K562 (cell line): ENCODE results near the gene JAM2. TPM values are rescaled to one million over a fixed set of nuclear protein-coding genes. Genes with fewer than 3 reads are reported as not detected.
A peak's percentile ranks its signal among the peaks of the same experiment; 100 is the strongest.

Source experiments
- ATAC-seq: fragments of 200-7000 bp; cut with Tn5 transposase; 3 replicates; pipeline ENCODE4 v1.9.1; 2020; ENCODE audit warnings: moderate library complexity
- BruUV-seq: library from RNA; stranded (reverse); fragments of 400-500 nt; replicated peaks from 2 replicates; lab custom pipeline; 2021; lab: Mats Ljungman, UMichigan
- CTCF ChIA-PET: fragments of 300-600 bp; formaldehyde crosslinking; extraction: SDS; loops from one replicate; lab custom pipeline; 2021; ENCODE audit warnings: low intra/inter-chr PET ratio; lab: Yijun Ruan, JAX
- POLR2A ChIA-PET: fragments of 300-600, 350-650 bp; sonication (Branson Sonifier 250); formaldehyde crosslinking; extraction: SDS; loops from one replicate; lab custom pipeline; 2021; ENCODE audit warnings: antibody characterized with exemption, inconsistent platforms; lab: Yijun Ruan, JAX
- DNase-seq, 4 experiments: peaks; one replicate each; pipeline versions ENCODE4 v3.0.0 to v3.0.0-alpha.2; 2011 to 2018; ENCODE audit warnings: low spot score in 3 of 4, mixed read lengths in 3 of 4; ENCODE audit errors: extremely low read depth in 1 of 4
- FAIRE-seq: peaks from 2 replicates; lab custom pipeline; 2011; peaks lifted over from hg19 to GRCh38; lab: Jason Lieb, UNC
- H2AFZ ChIP-seq: 2 replicates; pipeline ENCODE4 v1.6.0; 2011; ENCODE audit warnings: low read depth, low read length, control low read depth, inconsistent platforms
- H3K27ac ChIP-seq: fragments of 200-600 bp; 3 replicates; pipeline ENCODE4 v1.8.0; 2011; ENCODE audit warnings: low read depth, mild to moderate bottlenecking, control low read depth, inconsistent platforms, low read length, moderate library complexity, mixed read lengths; ENCODE audit errors: extremely low read depth
- H3K27me3 ChIP-seq, 2 experiments: fragments of 300-600 bp in 1 of 2; 2 replicates in 1 of 2; 3 replicates in 1 of 2; pipeline versions ENCODE4 v1.6.0 to v1.8.0; 2011; ENCODE audit warnings: inconsistent platforms in 2 of 2, low read length in 2 of 2, mild to moderate bottlenecking in 1 of 2, mixed read lengths in 1 of 2, moderate library complexity in 1 of 2; ENCODE audit not compliant: control insufficient read depth in 2 of 2, insufficient read depth in 2 of 2
- H3K36me3 ChIP-seq: fragments of 300-600 bp; 3 replicates; pipeline ENCODE4 v1.8.0; 2011; ENCODE audit warnings: mild to moderate bottlenecking, low read length, inconsistent platforms; ENCODE audit not compliant: control insufficient read depth, insufficient read depth
- H3K4me1 ChIP-seq, 2 experiments: fragments of 200-600 bp in 1 of 2; replicated peaks in 1 of 2; 2 replicates in 1 of 2; 3 replicates in 1 of 2; pipeline versions ENCODE4 v1.5.1 to v1.8.0; 2011; ENCODE audit warnings: inconsistent platforms in 2 of 2, low read length in 2 of 2, mild to moderate bottlenecking in 1 of 2, mixed read lengths in 1 of 2, moderate library complexity in 1 of 2; ENCODE audit not compliant: control insufficient read depth in 2 of 2, insufficient read depth in 2 of 2
- H3K4me2 ChIP-seq: 2 replicates; pipeline ENCODE4 v1.6.1; 2011; ENCODE audit warnings: low read length, control low read depth, inconsistent platforms, mixed read lengths; ENCODE audit not compliant: insufficient read depth
- H3K4me3 ChIP-seq: fragments of 200-600 bp; sonication (generic), shearing (Covaris generic); 2 replicates; pipeline ENCODE4 v1.5.1; 2016; ENCODE audit warnings: control low read depth, inconsistent platforms
- H3K79me2 ChIP-seq: fragments of 200-600 bp; 3 replicates; pipeline ENCODE4 v1.8.0; 2011; ENCODE audit warnings: low read length, inconsistent platforms; ENCODE audit not compliant: control insufficient read depth, insufficient read depth
- H3K9ac ChIP-seq, 2 experiments: 2 replicates each; pipeline versions ENCODE4 v1.6.0 to v1.6.1; 2011; ENCODE audit warnings: low read depth in 2 of 2, low read length in 2 of 2, control low read depth in 1 of 2, inconsistent platforms in 1 of 2, mild to moderate bottlenecking in 1 of 2, mixed read lengths in 1 of 2; ENCODE audit not compliant: insufficient read depth in 1 of 2
- H3K9me1 ChIP-seq: one replicate; pipeline ENCODE4 v1.6.0; 2011; ENCODE audit warnings: inconsistent platforms, mild to moderate bottlenecking, low read length, moderate library complexity; ENCODE audit not compliant: control insufficient read depth, insufficient read depth
- H3K9me3 ChIP-seq: replicated peaks from 2 replicates; pipeline ENCODE4 v1.5.1; 2011; ENCODE audit warnings: low read depth, low read length, inconsistent platforms; ENCODE audit not compliant: control insufficient read depth, insufficient read depth
- H4K20me1 ChIP-seq: replicated peaks from 2 replicates; pipeline ENCODE4 v1.6.1; 2011; ENCODE audit warnings: low read length, inconsistent platforms, mixed read lengths; ENCODE audit not compliant: control insufficient read depth, insufficient read depth
- E2F8 ChIP-seq: fragments of 450-650 bp; IDR thresholded peaks from 2 replicates; pipeline ENCODE4 v1.7.1; 2018; ENCODE audit warnings: mild to moderate bottlenecking, low read depth; ENCODE audit not compliant: partially characterized antibody
- MTA1 ChIP-seq: fragments of 450-650 bp; IDR thresholded peaks from 2 replicates; pipeline ENCODE4 v1.6.1; 2017; ENCODE audit warnings: borderline replicate concordance
- OTX1 ChIP-seq: fragments of 450-650 bp; formaldehyde crosslinking; IDR thresholded peaks from 2 replicates; pipeline ENCODE4 v1.4.0; 2022; ENCODE audit warnings: mild to moderate bottlenecking
- RAD21 ChIP-seq, 2 experiments: fragments of 250-450 bp in 1 of 2; fragments of 450-650 bp in 1 of 2; sonication (Bioruptor Pico) in 1 of 2; formaldehyde crosslinking in 1 of 2; IDR thresholded peaks in 1 of 2; conservative IDR thresholded peaks in 1 of 2; 2 replicates each; pipeline versions ENCODE4 v1.4.0 to v1.8.0; 2020 to 2022; ENCODE audit warnings: mild to moderate bottlenecking in 2 of 2, moderate library complexity in 1 of 2
- REST ChIP-seq, 2 experiments: fragments of 450-650 bp; formaldehyde crosslinking in 1 of 2; IDR thresholded peaks; 2 replicates each; pipeline versions ENCODE4 v1.4.0 to v1.6.1; 2014 to 2020; ENCODE audit warnings: mild to moderate bottlenecking in 2 of 2, borderline replicate concordance in 1 of 2, low read depth in 1 of 2
- SMC3 ChIP-seq: conservative IDR thresholded peaks from 2 replicates; pipeline ENCODE4 v1.6.1; 2011; ENCODE audit warnings: low read depth, low read length, improper control_type of control experiment; ENCODE audit not compliant: insufficient read depth
- WGBS: fragments of 100-300 bp; shearing (Covaris generic); methylation state at CpG from one replicate; pipeline ENCODE4 v1.1.6; 2016; ENCODE audit warnings: low coverage, mixed read lengths; ENCODE audit not compliant: insufficient coverage; ENCODE audit errors: missing lambda C conversion rate; 5-methylcytosine and 5-hydroxymethylcytosine counted together
- in situ Hi-C: fragments of 300-500 bp; cut with MboI; formaldehyde crosslinking; loops from 4 replicates; pipeline ENCODE4 v1.15.0; 2018; ENCODE audit warnings: inconsistent platforms, mixed read lengths
- intact Hi-C: fragments of 100-400 bp; cut with micrococcal nuclease; formaldehyde crosslinking; loops from 2 replicates; pipeline ENCODE4 v1.14.2; 2022
- polyA plus RNA-seq, 8 experiments: library from polyadenylated mRNA; depleted of rRNA in 4 of 8; stranded (reverse) in 5 of 8; unstranded in 3 of 8; fragments of >200 nt; fragmentation: Nextera tagmentation in 2 of 8; fragmentation: Illumina TruSeq in 1 of 8; extraction: Ambion mirVana in 2 of 8; extraction: Trizol in 1 of 8; gene quantifications; 2 replicates each; pipeline versions ENCODE4 v1.2.1 to v1.2.3, GENCODE V29; 2011 to 2014; ENCODE audit warnings: inconsistent platforms in 1 of 8, missing spikeins in 1 of 8
- total RNA-seq, 7 experiments: library from RNA; depleted of rRNA in 6 of 7; stranded (reverse); fragments of >200 nt in 6 of 7; fragmentation: Illumina TruSeq in 2 of 7; extraction: Trizol in 2 of 7; gene quantifications; 2 replicates each; pipeline versions ENCODE4 v1.2.1 to v1.2.3, GENCODE V29; 2011 to 2021; ENCODE audit warnings: low replicate concordance in 1 of 7

Gene JAM2
- total and polyA plus RNA-seq, 9 of the 15 experiments (the other 6 are each of a cell fraction or from before 2014, with no cell fraction given): 0.03 to 0.08 (median 0.07) TPM; not detected in 6

DNA sequence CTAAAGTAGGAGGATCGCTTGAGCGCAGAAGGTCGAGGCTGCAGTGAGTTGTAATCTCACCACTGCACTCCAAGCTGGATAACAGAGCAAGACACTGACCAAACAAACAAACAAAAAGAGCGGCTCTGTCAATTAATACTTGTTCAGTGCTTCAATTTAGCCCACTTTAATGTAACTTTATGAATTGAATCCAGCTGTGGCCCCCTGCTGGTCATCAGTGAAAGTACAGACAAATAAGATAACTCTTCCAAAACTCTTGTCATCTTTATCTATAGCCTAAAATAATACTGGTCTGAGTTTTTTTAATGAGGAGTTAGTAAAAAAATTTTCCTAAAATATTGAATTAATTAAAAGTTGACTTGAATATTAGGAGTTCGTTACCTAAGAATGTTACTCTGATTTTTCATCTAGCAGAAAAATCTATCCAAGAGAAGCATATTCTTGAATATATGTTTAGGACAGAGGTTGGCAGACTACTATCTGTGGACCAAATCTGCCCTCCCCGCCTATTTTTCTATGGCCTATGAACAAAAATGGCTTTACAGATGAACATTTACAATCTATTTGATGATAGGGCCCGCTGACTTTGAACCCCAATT lies 69.5 kb downstream of the JAM2 start (continued):
- peak; percentile 15 to 58; a peak in 2 of 4 replicates for TF ChIP-seq RAD21 (CRISPR knock-in tag; conservative IDR thresholded peaks at IDR 0.05 in 1 of 2, IDR thresholded peaks at IDR 0.05 in 1 of 2)
- no peak for TF ChIP-seq MTA1
- no peak for TF ChIP-seq E2F8
- no peak for TF ChIP-seq OTX1 (CRISPR knock-in tag)
- 0 out of 2 replicates have a peak, but pooled peaks have one; percentile 18 for TF ChIP-seq SMC3

GRCh38 chr21:25709684-25710265 lies 70.7 kb downstream of the JAM2 start:
- in situ Hi-C loops: no loop called here
- Histone ChIP-seq H3K9ac (no peak overlapping the region), H3K27me3 (no peaks in the 10 kb centered on the region), H2AFZ (no peak overlapping the region), H3K4me2 (no peak overlapping the region), H3K4me1 (no peaks in the 10 kb centered on the region; a peak in 1 of 5 replicates), H3K9me3 (no peaks in the 10 kb centered on the region), H3K79me2 (no peaks in the 10 kb centered on the region), H3K4me3 (no peak overlapping the region), H3K36me3 (no peaks in the 10 kb centered on the region), H4K20me1 (no peaks in the 10 kb centered on the region), H3K27ac (no peak overlapping the region), H3K9me1 (no peaks in the 10 kb centered on the region)
- intact Hi-C loops: loop anchor here (1.0 to 10.0 kb wide), 2 partner anchors 92 to 155 kb away; no protein-coding TSS in a partner anchor
- ChIA-PET CTCF (interaction anchor here (1.6 kb wide), 1 partner anchor 101 kb away, joined by 5 read pairs; no protein-coding TSS in a partner anchor), POLR2A (no interaction called here)
- DNase-seq (peak in 1 of 4 experiments; percentile 36), ATAC-seq (peak; percentile 73), FAIRE-seq (peak; percentile 37)
- BruUV-seq: no TSS peak
- 19% methylated on average over 5 of the region's 5 CpGs for WGBS
- peak in 1 of 2 experiments; percentile 40; a peak in 2 of 4 replicates for TF ChIP-seq RAD21 (CRISPR knock-in tag; conservative IDR thresholded peaks at IDR 0.05 in 1 of 2, IDR thresholded peaks at IDR 0.05 in 1 of 2)
- TF ChIP-seq REST (IDR thresholded peaks at IDR 0.05; ENCODE audit: borderline replicate concordance): peak; percentile 12; the same call in 1 of the 2 replicates
- TF ChIP-seq REST (CRISPR knock-in tag; IDR thresholded peaks at IDR 0.05; ENCODE audit: low read depth): no peak
